Body of pancreas (tissue), 4 donors: ENCODE measurements around the gene EMID1. TPM values are rescaled to one million over a fixed set of nuclear protein-coding genes. Genes with fewer than 3 reads are reported as not detected.

Source experiments
- ATAC-seq: fragments of 150-250 bp; one replicate; pipeline ENCODE4 v1.9.1; 2016
- DNase-seq, 4 donors: peaks; one replicate each; pipeline ENCODE4 v3.0.0-alpha.2; 2019
- H3K27ac ChIP-seq, 4 donors: fragments of 200-600 bp; sonication (generic); 1 replicate in 3 of 4; 2 replicates in 1 of 4; pipeline versions ENCODE4 v1.5.1 to v1.6.1; 2016 to 2019; ENCODE audit warnings: mild to moderate bottlenecking in 1 of 4, mixed read lengths in 1 of 4, moderate library complexity in 1 of 4
- H3K27me3 ChIP-seq, 2 donors: fragments of 200-600 bp; sonication (generic); one replicate each; pipeline ENCODE4 v1.6.0; 2016; ENCODE audit warnings: mild to moderate bottlenecking in 1 of 2
- H3K36me3 ChIP-seq, 2 donors: fragments of 200-600 bp; sonication (generic); replicated peaks in 1 of 2; 2 replicates each; pipeline ENCODE4 v1.5.1; 2016; ENCODE audit warnings: low read depth in 2 of 2; ENCODE audit not compliant: insufficient read depth in 1 of 2
- H3K4me1 ChIP-seq: fragments of 200-600 bp; sonication (generic); one replicate; pipeline ENCODE4 v1.6.0; 2016
- H3K4me3 ChIP-seq, 2 donors: fragments of 200-600 bp; sonication (generic); 1 replicate in 1 of 2; 2 replicates in 1 of 2; pipeline ENCODE4 v1.5.1; 2016 to 2019
- H3K9me3 ChIP-seq, 3 donors: fragments of 200-600 bp; sonication (generic); 1 replicate in 2 of 3; 2 replicates in 1 of 3; pipeline ENCODE4 v1.5.1; 2016
- POLR2A ChIP-seq, 3 donors: fragments of 450-650 bp; IDR thresholded peaks; one replicate each; pipeline ENCODE4 v1.6.1; 2016; ENCODE audit warnings: antibody characterized with exemption in 3 of 3, mild to moderate bottlenecking in 2 of 3
- WGBS, 2 donors: methylation state at CpG; one replicate each; pipeline ENCODE4 v1.1.5; 2017; 5-methylcytosine and 5-hydroxymethylcytosine counted together
- intact Hi-C: fragments of 100-400 bp; cut with DNase I; formaldehyde crosslinking; loops from one replicate; pipeline ENCODE4 v1.15.1; 2023
- total RNA-seq, 2 donors: library from RNA; depleted of rRNA; stranded (reverse); fragments of >200 nt; gene quantifications; one replicate each; pipeline ENCODE4 v1.1.0, GENCODE V29; 2016
- TF ChIP-seq, protein P1 (sequence below), 7 experiments: fragments of 450-650 bp in 4 of 7; fragments of 200-600 bp in 3 of 7; sonication (generic) in 3 of 7; IDR thresholded peaks; one replicate each; pipeline ENCODE4 v1.5.1; 2016 to 2019; ENCODE audit warnings: antibody characterized with exemption in 7 of 7

EMID1 gene
- total RNA-seq, 2 donors from 2014 or later, result 5.9 to 25.9 TPM

DNA sequence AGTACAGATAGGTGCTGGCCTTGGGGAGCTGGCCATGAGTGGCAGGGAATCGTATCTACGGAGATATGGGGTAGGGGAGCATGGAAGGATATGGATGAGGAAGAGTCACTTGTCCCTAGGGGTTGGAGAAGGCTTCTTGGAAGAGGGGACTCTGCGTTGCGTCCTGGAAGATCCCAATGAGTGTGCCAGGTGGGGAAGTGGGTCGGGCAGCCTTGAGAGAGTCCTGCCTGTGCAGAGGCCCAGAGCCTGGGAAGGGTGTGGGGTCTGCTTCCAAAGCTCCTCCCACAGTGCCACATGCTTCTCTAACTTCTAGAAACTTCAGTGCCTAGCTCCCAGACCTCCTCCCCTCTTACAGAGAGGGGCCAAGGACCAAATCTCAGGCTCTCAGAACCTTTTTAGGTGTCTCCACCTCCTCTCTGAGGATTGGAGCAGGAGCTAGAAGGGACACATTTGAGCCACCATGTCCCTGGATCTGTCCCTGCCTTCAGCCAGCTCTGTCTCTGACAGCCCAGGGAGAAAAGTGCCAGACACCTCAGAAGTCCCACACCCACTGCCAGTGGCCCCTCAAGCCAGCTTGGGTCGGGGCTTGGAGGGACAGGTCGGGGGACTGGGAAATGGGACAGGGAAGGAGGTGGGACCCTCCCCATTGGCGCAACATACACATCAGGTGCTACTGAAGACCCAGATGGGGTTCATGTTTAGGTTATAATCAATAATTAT is 51.1 kb downstream of the EMID1 start:
- Histone ChIP-seq H3K9me3 (no peaks in the 10 kb centered on the region), H3K4me3 (no peak overlapping the region), H3K27me3 (no peaks in the 10 kb centered on the region), H3K4me1 (no peaks in the 10 kb centered on the region), H3K27ac (no peak overlapping the region), H3K36me3 (no peaks in the 10 kb centered on the region)
- intact Hi-C loops, result loop anchor here (10.0 kb wide), 1 partner anchor 192 kb away; the partner anchor contains the start of gene C22orf31
- 75 to 80% methylated on average over 8 of the region's 8 CpGs for WGBS, 2 donors
- DNase-seq, result no peak
- TF ChIP-seq POLR2A (IDR thresholded peaks at IDR 0.05), result no peak
- TF ChIP-seq, protein P1, sequence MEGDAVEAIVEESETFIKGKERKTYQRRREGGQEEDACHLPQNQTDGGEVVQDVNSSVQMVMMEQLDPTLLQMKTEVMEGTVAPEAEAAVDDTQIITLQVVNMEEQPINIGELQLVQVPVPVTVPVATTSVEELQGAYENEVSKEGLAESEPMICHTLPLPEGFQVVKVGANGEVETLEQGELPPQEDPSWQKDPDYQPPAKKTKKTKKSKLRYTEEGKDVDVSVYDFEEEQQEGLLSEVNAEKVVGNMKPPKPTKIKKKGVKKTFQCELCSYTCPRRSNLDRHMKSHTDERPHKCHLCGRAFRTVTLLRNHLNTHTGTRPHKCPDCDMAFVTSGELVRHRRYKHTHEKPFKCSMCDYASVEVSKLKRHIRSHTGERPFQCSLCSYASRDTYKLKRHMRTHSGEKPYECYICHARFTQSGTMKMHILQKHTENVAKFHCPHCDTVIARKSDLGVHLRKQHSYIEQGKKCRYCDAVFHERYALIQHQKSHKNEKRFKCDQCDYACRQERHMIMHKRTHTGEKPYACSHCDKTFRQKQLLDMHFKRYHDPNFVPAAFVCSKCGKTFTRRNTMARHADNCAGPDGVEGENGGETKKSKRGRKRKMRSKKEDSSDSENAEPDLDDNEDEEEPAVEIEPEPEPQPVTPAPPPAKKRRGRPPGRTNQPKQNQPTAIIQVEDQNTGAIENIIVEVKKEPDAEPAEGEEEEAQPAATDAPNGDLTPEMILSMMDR (IDR thresholded peaks at IDR 0.05), result no peak
- no peak for ATAC-seq

DNA sequence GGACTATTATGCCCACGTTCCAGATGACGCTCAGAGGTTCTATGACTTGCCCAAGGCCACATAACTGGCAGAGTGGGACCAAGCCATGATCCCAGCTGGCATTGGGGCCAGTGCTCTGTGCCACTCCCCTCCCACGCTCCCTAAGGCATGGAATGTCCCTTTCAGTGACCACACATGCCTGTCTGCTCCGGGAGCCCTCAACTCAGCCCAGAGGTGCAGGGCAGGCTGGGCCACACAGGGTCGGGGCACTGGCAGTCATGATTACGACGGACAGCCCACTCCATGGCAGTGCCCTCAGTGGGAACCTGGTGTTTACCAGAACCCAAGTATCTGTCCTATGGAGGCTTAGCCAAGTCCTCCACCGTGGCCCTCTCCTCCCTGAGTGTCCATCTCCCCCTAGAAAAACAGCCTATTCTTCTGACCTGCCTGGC is 52.1 kb downstream of the EMID1 start:
- intact Hi-C loops, result loop anchor here (10.0 kb wide), 1 partner anchor 193 kb away; the partner anchor contains the start of gene C22orf31
- Histone ChIP-seq H3K36me3 (no peaks in the 10 kb centered on the region), H3K27ac (peak overlapping the region in 1 of 4 donors; percentile 25), H3K9me3 (no peaks in the 10 kb centered on the region), H3K4me3 (no peak overlapping the region), H3K4me1 (no peaks in the 10 kb centered on the region), H3K27me3 (no peaks in the 10 kb centered on the region)
- WGBS, 2 donors, result 46 to 63% methylated on average over 4 to 8 of the region's 8 CpGs
- DNase-seq (peak in 3 of 4 donors; percentile 43 to 69 (median 44)), ATAC-seq (peak; percentile 41)
- TF ChIP-seq, protein P1 (IDR thresholded peaks at IDR 0.05), result no peak
- TF ChIP-seq POLR2A (IDR thresholded peaks at IDR 0.05), result no peak

DNA sequence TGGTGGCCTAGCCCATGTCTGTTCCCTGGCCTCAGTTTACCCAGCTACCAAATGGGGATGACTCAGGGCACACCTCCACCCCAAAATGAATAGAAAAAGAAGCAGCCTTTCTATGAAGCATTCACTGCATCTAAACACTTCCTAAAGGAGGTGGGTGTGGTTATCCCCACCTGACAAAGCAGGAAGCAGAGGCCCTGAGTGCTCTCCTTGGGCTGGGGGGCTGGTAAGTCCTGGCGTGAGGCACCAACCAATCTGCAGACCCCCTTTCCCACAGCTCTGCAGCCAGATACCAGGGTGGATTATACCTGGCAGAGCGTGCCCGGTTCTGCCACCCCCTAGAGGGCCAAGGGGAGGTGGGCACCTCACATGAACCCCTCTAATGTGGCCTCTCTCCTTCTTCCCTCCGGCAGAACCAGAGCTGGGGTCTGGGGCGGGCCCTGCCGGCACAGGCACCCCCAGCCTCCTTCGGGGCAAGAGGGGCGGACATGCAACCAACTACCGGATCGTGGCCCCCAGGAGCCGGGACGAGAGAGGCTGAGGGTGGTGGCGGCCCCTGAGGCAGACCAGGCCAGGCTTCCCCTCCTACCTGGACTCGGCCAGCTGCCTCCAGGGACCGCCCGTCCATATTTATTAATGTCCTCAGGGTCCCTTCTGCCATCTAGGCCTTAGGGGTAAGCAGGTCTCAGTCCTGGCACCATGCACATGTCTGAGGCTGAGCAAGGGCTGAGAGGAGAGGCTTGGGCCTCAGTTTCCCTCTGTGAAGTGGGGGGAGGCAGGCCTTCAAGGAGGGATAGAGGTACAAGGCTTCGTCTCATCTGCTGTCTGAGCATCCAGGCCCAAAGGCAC is 52.9 kb downstream of the EMID1 start:
- DNase-seq, result no peak
- no peak for ATAC-seq
- intact Hi-C loops, result loop anchor here (10.0 kb wide), 1 partner anchor 194 kb away; the partner anchor contains the start of gene C22orf31
- 80 to 92% methylated on average over 1 to 17 of the region's 17 CpGs for WGBS, 2 donors
- Histone ChIP-seq H3K4me3 (no peak overlapping the region), H3K27ac (no peak overlapping the region), H3K9me3 (no peaks in the 10 kb centered on the region), H3K27me3 (no peaks in the 10 kb centered on the region), H3K4me1 (peaks cover 3% of the 10 kb centered on the region), H3K36me3 (no peaks in the 10 kb centered on the region)
- TF ChIP-seq POLR2A (IDR thresholded peaks at IDR 0.05), result no peak
- TF ChIP-seq, protein P1 (IDR thresholded peaks at IDR 0.05), result no peak

DNA sequence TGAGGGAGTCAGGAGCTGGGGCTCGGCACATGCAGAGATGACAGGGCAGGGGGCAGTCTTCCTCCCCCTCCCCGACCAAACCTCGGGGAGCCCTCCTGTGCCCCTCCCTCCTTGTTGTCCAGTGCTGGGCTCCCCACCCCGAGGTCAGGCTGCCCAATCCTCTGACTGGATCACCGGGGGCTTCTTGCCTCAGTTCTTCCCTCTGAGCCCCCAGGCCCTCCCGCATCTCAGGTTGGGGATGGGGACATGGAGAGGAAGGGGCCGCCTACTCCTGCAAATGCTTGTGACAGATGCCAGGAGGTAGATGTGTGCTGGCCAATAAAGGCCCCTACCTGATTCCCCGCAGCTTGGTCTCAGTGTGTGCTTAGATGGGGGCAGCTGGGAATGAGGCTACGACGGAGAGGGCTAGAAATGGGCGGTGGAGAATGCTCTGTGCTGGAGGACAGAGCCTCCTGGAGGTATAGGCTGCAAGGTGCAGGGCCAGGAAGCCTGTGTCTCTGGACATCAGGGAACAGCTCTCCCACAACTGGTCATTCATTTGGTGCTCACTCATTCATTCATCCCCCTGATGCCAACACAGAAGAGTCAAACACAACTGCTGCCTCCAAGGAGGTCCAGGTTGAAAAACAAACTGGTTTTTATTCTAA is 53.7 kb downstream of the EMID1 start:
- WGBS, 2 donors, result 81 to 96% methylated on average over 5 to 10 of the region's 11 CpGs
- no peaks in the 10 kb centered on the region for H3K27me3 ChIP-seq
- no peak overlapping the region for H3K4me3 ChIP-seq
- TF ChIP-seq, protein P1 (IDR thresholded peaks at IDR 0.05), result no peak
- TF ChIP-seq POLR2A (IDR thresholded peaks at IDR 0.05), result no peak
- H3K9me3 ChIP-seq, result no peaks in the 10 kb centered on the region
- intact Hi-C loops, result loop anchor here (10.0 kb wide), 1 partner anchor 195 kb away; the partner anchor contains the start of gene C22orf31
- ATAC-seq (no peak), DNase-seq (no peak)
- H3K4me1 ChIP-seq, result peaks cover 10% of the 10 kb centered on the region
- H3K27ac ChIP-seq, result no peak overlapping the region
- no peaks in the 10 kb centered on the region for H3K36me3 ChIP-seq
